Activated CD4-positive, alpha-beta T cell treated with anti-CD3 and anti-CD28 coated beads, Interleukin-2, amount 50 U/mL, for 24 hours (primary cell): Measurements from ENCODE around the gene PRMT6.
"Not testable (repeated sequence)": the region's sequence is repeated elsewhere in the genome, so short reads cannot be mapped to it uniquely, and the experiment has no call there.

Experiments
- DNase-seq, 2 donors: peaks; one replicate each; pipeline ENCODE4 v3.0.0-alpha.2; 2020; ENCODE audit warnings: low read depth in 1 of 2, low spot score in 1 of 2

Gene PRMT6

GRCh38 chr1:107093395-107093794, 36.9 kb downstream of the PRMT6 start:
- DNase-seq = not testable (repeated sequence)

GRCh38 chr1:107095647-107096046, 39.2 kb downstream of the PRMT6 start:
- DNase-seq = no peak

- DNase-seq = no peak
These were observed 40.2 kb downstream of the PRMT6 start for GRCh38 chr1:107096690-107097089.

- no peak for DNase-seq
These were observed 42.5 kb downstream of the PRMT6 start for GRCh38 chr1:107098961-107099360.

- DNase-seq = no peak
These were observed 44.0 kb downstream of the PRMT6 start for GRCh38 chr1:107100331-107100984.

GRCh38 chr1:107105914-107106313, 49.4 kb downstream of the PRMT6 start:
- DNase-seq = no peak
